Panc1 (cell line): ENCODE data around the gene NANOGP8.

Experiments used
- POLR2AphosphoS5 ChIP-seq: IDR thresholded peaks from 2 replicates; pipeline ENCODE4 v1.6.1; 2012; ENCODE audit warnings: mild to moderate bottlenecking, low read depth, low read length, moderate library complexity
- SIN3A ChIP-seq: IDR thresholded peaks from 2 replicates; pipeline ENCODE4 v1.6.1; 2012; ENCODE audit warnings: low read depth, mild to moderate bottlenecking, low read length, moderate library complexity, borderline replicate concordance; ENCODE audit not compliant: insufficient read depth
- TF ChIP-seq, protein P1 (sequence below): fragments of 450-650 bp; IDR thresholded peaks from 2 replicates; pipeline ENCODE4 v1.5.1; 2017; ENCODE audit warnings: mild to moderate bottlenecking
- TF ChIP-seq, protein P2 (sequence below), 2 experiments: IDR thresholded peaks; 2 replicates each; pipeline ENCODE4 v1.6.1; 2011 to 2012; ENCODE audit warnings: low read depth in 2 of 2, control low read depth in 1 of 2, low read length in 1 of 2, mild to moderate bottlenecking in 1 of 2, moderate library complexity in 1 of 2; ENCODE audit not compliant: insufficient read depth in 1 of 2

DNA sequence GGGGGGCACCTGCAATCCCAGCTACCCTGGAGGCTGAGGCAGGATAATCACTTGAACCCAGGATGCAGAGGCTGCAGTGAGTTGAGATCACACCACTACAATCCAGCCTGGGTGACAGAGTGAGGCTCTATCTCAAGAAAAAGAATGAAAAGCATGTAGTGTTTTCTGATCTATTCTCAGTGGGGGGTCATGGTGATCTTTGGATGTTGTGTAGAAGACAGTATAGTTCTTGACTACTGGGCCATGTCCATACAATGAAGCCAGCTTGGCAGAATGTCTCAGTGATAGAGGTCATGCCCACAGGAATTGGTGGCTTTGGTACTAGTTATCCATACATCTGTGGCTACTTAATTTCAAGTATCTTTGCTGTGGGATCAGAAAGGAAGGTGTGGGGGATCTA is 26.8 kb upstream of the NANOGP8 start:
- TF ChIP-seq, protein P1, sequence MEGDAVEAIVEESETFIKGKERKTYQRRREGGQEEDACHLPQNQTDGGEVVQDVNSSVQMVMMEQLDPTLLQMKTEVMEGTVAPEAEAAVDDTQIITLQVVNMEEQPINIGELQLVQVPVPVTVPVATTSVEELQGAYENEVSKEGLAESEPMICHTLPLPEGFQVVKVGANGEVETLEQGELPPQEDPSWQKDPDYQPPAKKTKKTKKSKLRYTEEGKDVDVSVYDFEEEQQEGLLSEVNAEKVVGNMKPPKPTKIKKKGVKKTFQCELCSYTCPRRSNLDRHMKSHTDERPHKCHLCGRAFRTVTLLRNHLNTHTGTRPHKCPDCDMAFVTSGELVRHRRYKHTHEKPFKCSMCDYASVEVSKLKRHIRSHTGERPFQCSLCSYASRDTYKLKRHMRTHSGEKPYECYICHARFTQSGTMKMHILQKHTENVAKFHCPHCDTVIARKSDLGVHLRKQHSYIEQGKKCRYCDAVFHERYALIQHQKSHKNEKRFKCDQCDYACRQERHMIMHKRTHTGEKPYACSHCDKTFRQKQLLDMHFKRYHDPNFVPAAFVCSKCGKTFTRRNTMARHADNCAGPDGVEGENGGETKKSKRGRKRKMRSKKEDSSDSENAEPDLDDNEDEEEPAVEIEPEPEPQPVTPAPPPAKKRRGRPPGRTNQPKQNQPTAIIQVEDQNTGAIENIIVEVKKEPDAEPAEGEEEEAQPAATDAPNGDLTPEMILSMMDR: no peak
- TF ChIP-seq SIN3A (no peak), POLR2AphosphoS5 (no peak)
- TF ChIP-seq, protein P2, sequence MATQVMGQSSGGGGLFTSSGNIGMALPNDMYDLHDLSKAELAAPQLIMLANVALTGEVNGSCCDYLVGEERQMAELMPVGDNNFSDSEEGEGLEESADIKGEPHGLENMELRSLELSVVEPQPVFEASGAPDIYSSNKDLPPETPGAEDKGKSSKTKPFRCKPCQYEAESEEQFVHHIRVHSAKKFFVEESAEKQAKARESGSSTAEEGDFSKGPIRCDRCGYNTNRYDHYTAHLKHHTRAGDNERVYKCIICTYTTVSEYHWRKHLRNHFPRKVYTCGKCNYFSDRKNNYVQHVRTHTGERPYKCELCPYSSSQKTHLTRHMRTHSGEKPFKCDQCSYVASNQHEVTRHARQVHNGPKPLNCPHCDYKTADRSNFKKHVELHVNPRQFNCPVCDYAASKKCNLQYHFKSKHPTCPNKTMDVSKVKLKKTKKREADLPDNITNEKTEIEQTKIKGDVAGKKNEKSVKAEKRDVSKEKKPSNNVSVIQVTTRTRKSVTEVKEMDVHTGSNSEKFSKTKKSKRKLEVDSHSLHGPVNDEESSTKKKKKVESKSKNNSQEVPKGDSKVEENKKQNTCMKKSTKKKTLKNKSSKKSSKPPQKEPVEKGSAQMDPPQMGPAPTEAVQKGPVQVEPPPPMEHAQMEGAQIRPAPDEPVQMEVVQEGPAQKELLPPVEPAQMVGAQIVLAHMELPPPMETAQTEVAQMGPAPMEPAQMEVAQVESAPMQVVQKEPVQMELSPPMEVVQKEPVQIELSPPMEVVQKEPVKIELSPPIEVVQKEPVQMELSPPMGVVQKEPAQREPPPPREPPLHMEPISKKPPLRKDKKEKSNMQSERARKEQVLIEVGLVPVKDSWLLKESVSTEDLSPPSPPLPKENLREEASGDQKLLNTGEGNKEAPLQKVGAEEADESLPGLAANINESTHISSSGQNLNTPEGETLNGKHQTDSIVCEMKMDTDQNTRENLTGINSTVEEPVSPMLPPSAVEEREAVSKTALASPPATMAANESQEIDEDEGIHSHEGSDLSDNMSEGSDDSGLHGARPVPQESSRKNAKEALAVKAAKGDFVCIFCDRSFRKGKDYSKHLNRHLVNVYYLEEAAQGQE (IDR thresholded peaks at IDR 0.05; ENCODE audit: insufficient read depth in 1 of 2, low read depth in 2 of 2, low read length in 1 of 2): no peak
